Calu3 (cell line): ENCODE results near the gene KHK. TPM values are rescaled to one million over a fixed set of nuclear protein-coding genes. Genes with fewer than 3 reads are reported as not detected.

Experiments
- BruUV-seq: library from RNA; stranded (reverse); fragments of 400-500 nt; replicated peaks from 2 replicates; lab custom pipeline; 2021; lab: Mats Ljungman, UMichigan
- CTCF ChIA-PET: fragments of 300-600 bp; sonication (Branson Sonifier 250); formaldehyde crosslinking; loops from one replicate; lab custom pipeline; 2022; ENCODE audit warnings: antibody characterized with exemption; lab: Charles Lee
- DNase-seq: peaks from one replicate; pipeline ENCODE4 v3.0.0; 2022
- H3K27ac Mint-ChIP-seq: one replicate; pipeline ENCODE4 v1.8.0; 2022; ENCODE audit warnings: mixed read lengths; ENCODE audit not compliant: unreplicated experiment
- H3K27me3 Mint-ChIP-seq: one replicate; pipeline ENCODE4 v1.8.0; 2022; ENCODE audit warnings: mixed read lengths; ENCODE audit not compliant: unreplicated experiment
- H3K36me3 Mint-ChIP-seq: one replicate; pipeline ENCODE4 v1.8.0; 2022; ENCODE audit warnings: mild to moderate bottlenecking, moderate library complexity, mixed read lengths; ENCODE audit not compliant: insufficient read depth, unreplicated experiment
- H3K4me1 Mint-ChIP-seq: one replicate; pipeline ENCODE4 v1.8.0; 2022; ENCODE audit warnings: mild to moderate bottlenecking, low read depth, mixed read lengths; ENCODE audit not compliant: unreplicated experiment
- H3K4me3 Mint-ChIP-seq: one replicate; pipeline ENCODE4 v1.8.0; 2022; ENCODE audit warnings: mild to moderate bottlenecking, low read depth, moderate library complexity, mixed read lengths; ENCODE audit not compliant: unreplicated experiment
- H3K9me3 Mint-ChIP-seq: one replicate; pipeline ENCODE4 v1.8.0; 2022; ENCODE audit warnings: low read depth, mixed read lengths; ENCODE audit not compliant: unreplicated experiment
- intact Hi-C: fragments of 100-400 bp; cut with micrococcal nuclease; formaldehyde crosslinking; loops from one replicate; pipeline ENCODE4 v1.10.0; 2022; ENCODE audit not compliant: unreplicated experiment
- total RNA-seq: library from RNA; stranded (reverse); gene quantifications from 2 replicates; pipeline ENCODE4 v1.2.3, GENCODE V29; 2022
- TF ChIP-seq, protein P1 (sequence below): fragments of 200-600 bp; IDR thresholded peaks from one replicate; pipeline ENCODE4 v1.8.0; 2022; ENCODE audit warnings: antibody characterized with exemption; ENCODE audit not compliant: unreplicated experiment

The KHK gene
- total RNA-seq, 1 experiment from 2014 or later, result 4.2 TPM

DNA sequence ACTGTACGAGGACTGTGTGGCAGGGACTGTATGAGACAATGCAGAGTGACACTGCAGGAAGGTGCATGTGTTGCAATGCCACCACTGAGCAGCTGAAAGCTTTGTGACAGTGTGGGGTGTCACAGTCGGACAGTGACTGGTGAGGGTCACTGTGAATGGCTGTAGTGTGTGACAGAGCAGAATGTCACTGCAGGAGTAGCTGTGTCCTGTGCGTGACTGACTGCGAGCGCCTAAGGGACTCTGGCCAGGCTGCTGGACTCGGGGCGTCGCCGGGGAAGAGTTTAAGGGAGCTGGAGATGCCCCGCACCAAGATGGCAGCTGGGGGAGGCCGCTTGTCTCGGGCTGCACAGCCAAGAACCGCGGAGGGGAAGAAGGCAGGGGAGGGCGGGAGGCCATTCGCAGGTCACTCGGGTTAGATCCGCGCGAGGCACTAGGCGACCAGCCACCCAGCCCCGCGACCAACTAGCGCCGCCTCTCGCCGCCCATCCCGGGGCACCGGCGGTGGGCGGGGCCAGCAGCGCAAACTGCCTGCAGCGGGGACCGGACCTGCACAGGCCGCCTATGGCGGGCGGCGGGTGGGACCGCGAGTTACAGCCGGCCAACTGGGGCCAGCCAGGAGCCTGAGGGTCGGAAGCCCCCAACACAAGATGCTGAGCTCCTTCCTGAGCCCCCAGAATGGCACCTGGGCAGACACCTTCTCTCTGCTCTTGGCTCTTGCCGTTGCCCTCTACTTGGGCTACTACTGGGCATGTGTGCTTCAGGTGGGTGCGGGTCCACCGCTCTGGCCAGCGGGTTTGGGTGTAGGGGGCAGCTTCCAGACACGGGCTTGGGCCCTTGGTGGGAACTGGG is 37.0 kb downstream of the KHK start, which contains the start of gene ABHD1:
Gene ABHD1 (plus strand): TSS at position 514 of the 849 bp plus-strand sequence. CDS start 134 bp downstream, at position 648.
- no peak within 1 kb of the TSS for H3K27ac Mint-ChIP-seq
- no TSS peak for BruUV-seq
- H3K9me3 Mint-ChIP-seq, result no peaks in the 10 kb centered on the region
- peaks cover 27% of the 10 kb centered on the region for H3K36me3 Mint-ChIP-seq
- peak; percentile 57 for DNase-seq
- TF ChIP-seq, protein P1, sequence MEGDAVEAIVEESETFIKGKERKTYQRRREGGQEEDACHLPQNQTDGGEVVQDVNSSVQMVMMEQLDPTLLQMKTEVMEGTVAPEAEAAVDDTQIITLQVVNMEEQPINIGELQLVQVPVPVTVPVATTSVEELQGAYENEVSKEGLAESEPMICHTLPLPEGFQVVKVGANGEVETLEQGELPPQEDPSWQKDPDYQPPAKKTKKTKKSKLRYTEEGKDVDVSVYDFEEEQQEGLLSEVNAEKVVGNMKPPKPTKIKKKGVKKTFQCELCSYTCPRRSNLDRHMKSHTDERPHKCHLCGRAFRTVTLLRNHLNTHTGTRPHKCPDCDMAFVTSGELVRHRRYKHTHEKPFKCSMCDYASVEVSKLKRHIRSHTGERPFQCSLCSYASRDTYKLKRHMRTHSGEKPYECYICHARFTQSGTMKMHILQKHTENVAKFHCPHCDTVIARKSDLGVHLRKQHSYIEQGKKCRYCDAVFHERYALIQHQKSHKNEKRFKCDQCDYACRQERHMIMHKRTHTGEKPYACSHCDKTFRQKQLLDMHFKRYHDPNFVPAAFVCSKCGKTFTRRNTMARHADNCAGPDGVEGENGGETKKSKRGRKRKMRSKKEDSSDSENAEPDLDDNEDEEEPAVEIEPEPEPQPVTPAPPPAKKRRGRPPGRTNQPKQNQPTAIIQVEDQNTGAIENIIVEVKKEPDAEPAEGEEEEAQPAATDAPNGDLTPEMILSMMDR, result no peak
- intact Hi-C loops, result no loop called here
- CTCF ChIA-PET, result interaction anchor here (0.5 to 1.2 kb wide), 3 partner anchors 57 to 71 kb away, joined by 3 to 4 read pairs (median 3); no protein-coding TSS in a partner anchor
- peaks cover 50% of the 10 kb centered on the region for H3K27me3 Mint-ChIP-seq
- peaks cover 8% of the 10 kb centered on the region for H3K4me1 Mint-ChIP-seq
- H3K4me3 Mint-ChIP-seq, result peak within 1 kb of the TSS; percentile 77

DNA sequence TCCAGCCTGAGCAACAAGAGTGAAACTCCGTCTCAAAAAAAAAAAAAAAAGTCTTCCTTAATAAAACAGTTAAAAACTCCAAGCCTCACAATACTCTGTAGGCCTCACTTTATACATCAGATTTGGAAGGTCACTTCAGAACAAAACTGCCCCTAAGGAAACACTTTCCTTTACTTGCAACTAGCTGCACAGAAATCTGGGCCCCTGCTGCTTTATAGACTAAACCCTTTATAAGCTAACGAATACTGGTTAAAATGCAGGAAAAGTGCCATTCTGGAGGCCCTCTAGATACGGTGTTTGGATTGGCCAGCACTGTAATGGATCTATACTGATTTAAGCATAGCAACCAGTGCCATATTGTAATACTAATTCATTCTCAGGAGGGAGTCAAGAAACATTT is 38.5 kb downstream of the KHK start:
- no peak overlapping the region for H3K4me3 Mint-ChIP-seq
- DNase-seq, result no peak
- intact Hi-C loops, result no loop called here
- H3K36me3 Mint-ChIP-seq, result peaks cover 22% of the 10 kb centered on the region
- no TSS peak for BruUV-seq
- CTCF ChIA-PET, result no interaction called here
- H3K9me3 Mint-ChIP-seq, result no peaks in the 10 kb centered on the region
- TF ChIP-seq, protein P1, result no peak
- H3K27ac Mint-ChIP-seq, result no peak overlapping the region
- H3K4me1 Mint-ChIP-seq, result peaks cover 8% of the 10 kb centered on the region
- H3K27me3 Mint-ChIP-seq, result peaks cover 35% of the 10 kb centered on the region

DNA sequence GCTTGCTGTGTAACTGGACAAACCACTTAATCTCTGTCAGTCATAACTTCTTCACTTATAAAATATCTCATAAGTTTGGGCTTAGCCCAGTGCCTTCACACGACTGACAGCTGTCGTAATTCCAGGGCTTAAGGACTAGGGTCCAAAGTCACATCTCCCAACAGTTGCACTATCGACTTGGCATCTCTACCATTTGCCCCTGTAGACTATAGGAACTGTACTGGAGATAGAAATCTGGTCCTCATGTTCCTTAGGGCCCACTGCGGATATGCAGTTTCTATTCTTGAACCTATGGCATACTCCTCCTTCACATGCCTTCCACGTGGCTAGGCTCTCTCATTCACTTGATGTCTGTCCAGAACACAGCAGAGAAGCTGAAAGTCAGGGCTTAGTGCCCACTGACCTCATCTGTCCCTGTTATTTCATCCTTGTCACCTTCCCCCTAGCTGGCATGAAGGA is 39.7 kb downstream of the KHK start:
- Mint-ChIP-seq H3K36me3 (peaks cover 22% of the 10 kb centered on the region), H3K27ac (peak overlapping the region; percentile 31), H3K27me3 (peaks cover 23% of the 10 kb centered on the region), H3K4me3 (no peak overlapping the region), H3K9me3 (no peaks in the 10 kb centered on the region), H3K4me1 (peaks cover 8% of the 10 kb centered on the region)
- DNase-seq, result no peak
- CTCF ChIA-PET, result no interaction called here
- TF ChIP-seq, protein P1, result no peak
- intact Hi-C loops, result no loop called here
- BruUV-seq, result TSS peak; percentile 8

DNA sequence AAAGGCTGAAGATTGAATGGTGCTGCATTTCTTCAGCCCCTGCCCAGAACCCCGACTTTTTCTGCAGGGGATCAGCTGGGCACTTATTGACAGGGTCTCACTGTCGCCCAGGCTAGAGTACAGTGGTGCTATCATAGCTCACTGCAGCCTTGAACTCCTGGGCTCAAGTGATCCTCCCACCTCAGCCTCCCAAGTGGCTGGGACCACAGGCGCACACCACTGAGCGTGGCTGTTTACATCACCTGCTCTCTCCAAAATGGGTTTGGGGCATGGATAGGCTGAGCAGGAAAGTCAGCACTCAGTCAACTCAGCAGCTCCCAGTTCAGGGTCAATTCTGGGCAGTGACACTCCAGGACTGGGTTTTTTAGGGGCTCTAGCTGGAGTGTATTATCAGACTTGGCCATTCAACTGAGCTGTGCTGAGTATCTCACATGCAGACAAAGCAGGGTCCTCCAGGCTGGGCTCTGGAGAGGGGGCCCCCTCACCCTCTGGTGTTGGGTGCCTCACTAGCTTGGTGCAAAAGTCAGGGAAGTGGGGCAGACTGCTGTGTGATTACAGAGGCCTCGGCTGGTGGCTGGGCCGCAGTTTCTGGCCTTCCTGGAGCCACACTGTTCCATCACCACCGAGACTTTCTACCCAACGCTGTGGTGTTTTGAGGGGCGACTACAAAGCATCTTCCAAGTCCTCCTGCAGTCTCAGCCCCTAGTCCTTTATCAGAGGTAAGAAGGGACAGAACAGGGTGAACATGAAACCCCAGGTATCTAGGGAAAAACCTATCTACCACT is 41.5 kb downstream of the KHK start:
- TF ChIP-seq, protein P1, result no peak

More for the DNA sequence above, 41.5 kb downstream of the KHK start:
- H3K9me3 Mint-ChIP-seq, result no peaks in the 10 kb centered on the region
- peaks cover 12% of the 10 kb centered on the region for H3K4me1 Mint-ChIP-seq
- BruUV-seq, result no TSS peak
- CTCF ChIA-PET, result no interaction called here
- H3K27ac Mint-ChIP-seq, result no peak overlapping the region
- intact Hi-C loops, result no loop called here
- H3K36me3 Mint-ChIP-seq, result peaks cover 18% of the 10 kb centered on the region
- no peak overlapping the region for H3K4me3 Mint-ChIP-seq
- no peak for DNase-seq
- peaks cover 5% of the 10 kb centered on the region for H3K27me3 Mint-ChIP-seq
